ENCODE measurements around the gene DEAF1.

The DEAF1 gene

DNA sequence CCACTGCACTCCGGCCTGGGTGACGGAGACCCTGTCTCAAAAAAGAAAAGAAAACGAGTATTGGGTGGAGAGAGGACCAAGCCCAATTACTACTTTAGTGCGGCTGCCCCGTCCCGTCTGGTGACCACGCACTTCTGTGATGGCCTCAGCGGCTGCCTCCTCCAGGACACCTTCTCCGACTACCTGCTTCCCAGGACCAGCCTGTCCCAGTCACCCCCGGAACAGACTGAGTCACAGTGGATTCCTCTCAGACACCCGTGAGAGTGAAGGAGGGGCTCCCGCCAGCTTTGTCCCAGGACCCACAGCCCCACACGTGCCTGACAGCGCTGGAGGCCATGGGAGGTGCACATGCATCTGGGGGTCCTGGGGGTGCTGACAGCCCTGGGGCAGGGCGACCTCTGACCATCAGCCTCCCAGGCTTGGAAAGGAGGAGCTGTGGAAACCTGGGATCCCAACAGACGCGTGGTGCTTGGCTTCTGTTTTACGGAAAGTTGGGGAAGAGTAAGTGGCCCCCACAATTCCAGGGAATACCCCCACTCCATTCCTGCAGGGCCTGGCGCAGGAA, 53.1 kb downstream of the DEAF1 start:
- DNase-seq, result no peak

DNA sequence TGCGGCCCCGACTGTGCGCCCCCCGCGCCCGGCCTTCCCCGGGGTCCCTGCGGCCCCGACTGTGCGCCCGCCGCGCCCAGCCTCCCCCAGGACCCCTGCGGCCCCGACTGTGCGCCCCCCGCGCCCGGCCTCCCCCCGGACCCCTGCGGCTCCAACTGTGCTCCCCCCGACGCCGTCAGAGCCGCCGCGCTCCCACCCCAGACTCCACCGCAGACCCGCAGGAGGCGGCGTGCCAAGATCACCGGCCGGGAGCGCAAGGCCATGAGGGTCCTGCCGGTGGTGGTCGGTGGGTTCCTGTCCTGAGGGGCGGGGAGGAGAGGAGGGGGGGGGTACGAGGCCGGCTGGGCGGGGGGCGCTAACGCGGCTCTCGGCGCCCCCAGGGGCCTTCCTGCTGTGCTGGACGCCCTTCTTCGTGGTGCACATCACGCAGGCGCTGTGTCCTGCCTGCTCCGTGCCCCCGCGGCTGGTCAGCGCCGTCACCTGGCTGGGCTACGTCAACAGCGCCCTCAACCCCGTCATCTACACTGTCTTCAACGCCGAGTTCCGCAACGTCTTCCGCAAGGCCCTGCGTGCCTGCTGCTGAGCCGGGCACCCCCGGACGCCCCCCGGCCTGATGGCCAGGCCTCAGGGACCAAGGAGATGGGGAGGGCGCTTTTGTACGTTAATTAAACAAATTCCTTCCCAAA, 54.9 kb downstream of the DEAF1 start:
- peak; percentile 45 to 61 (median 60) for DNase-seq

- peak in 1 of 3 donors; percentile 28 for DNase-seq
Measured at GRCh38 chr11:639332-639955, 55.6 kb downstream of the DEAF1 start.

- DNase-seq, result no peak
Measured at GRCh38 chr11:638631-639331, 56.2 kb downstream of the DEAF1 start.

GRCh38 chr11:637593-638521, 57.2 kb downstream of the DEAF1 start:
- DNase-seq, result no peak

- no peak for DNase-seq
Measured at GRCh38 chr11:637333-637592, 57.8 kb downstream of the DEAF1 start.

- DNase-seq, result peak; percentile 78 to 94 (median 80)
Measured at GRCh38 chr11:636511-637332, 58.3 kb downstream of the DEAF1 start, which contains the start of gene DRD4. Gene DRD4 (plus strand): TSS chr11:637269. CDS start chr11:637305, 36 bp downstream.

- no peak for DNase-seq
Measured at GRCh38 chr11:635945-636510, 59.0 kb downstream of the DEAF1 start.

- DNase-seq, result no peak
Measured at GRCh38 chr11:630871-631270, 64.2 kb downstream of the DEAF1 start.

DNA sequence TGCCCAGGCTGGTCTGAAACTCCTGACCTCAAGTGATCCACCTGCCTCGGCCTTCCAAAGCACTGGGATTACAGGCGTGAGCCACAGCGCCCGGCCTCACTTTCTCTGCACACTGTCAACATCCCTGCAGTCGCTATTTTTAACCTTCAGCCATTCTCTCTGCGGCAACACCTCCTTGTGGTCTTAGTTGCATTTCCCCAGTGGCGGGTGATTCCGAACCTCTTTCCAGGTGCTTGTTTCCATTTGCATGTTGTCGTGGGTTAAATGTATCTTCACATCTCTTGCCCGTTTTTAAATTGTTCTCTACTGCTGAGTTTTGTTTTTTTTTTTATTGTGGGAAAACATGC, 65.8 kb downstream of the DEAF1 start:
- no peak for DNase-seq

DNA sequence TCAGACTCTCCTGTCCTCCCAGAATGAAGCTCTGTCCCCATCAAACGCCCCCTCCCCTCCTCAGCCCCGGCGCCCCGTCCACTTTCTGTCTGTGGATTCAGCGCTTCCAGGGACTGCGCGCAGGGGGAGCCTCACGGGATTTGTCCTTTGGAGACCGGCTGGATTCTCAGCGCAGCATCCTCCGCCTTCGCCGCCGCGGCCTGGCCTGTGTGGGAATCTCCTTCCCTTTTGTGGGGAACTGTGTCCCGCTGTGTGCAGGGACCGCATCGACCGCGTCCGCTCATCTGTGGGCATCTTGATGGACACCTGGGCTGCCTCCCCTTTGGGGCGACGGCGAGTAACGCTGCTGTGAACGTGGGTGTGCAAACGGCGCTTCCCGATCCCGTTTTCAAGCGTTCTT, 67.0 kb downstream of the DEAF1 start:
- DNase-seq, result no peak

GRCh38 chr11:627308-627576, 67.8 kb downstream of the DEAF1 start:
- DNase-seq, result no peak

- DNase-seq, result no peak
Measured at GRCh38 chr11:626475-627307, 68.3 kb downstream of the DEAF1 start, which contains the start of gene SCT. Gene SCT (minus strand): TSS chr11:627181. CDS start chr11:627143, 38 bp downstream.

DNA sequence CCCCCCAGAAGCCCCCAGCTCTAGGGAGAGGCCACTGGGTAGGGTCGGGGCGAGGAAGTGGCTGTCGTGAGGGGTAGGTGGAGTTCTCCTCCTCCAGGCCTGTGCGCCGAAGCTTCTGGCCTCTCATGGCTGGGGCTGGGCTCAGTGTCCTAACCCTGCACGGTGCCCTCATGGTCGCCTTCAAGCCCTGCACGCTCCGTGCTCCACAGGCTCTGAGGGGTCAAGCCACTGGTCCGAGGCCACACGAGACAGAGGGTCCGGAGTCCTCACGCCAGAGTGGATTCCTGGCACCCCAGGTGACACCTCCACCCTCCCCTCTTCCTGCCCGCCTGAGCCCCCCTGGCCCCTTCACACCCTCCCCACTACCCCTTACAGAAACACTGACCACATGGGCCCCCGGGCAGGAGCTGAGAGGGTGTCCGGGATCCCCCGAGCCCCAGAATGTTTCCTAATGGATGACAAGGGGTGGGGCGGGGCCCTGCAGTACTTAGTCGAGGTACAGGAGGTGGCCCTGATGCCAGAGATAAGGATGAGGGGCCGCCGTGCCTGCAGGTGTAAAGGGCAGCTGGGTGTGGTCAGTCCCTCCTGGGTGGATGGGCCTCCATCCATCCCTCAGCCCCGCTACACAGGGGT, 69.3 kb downstream of the DEAF1 start:
- DNase-seq, result no peak

DNA sequence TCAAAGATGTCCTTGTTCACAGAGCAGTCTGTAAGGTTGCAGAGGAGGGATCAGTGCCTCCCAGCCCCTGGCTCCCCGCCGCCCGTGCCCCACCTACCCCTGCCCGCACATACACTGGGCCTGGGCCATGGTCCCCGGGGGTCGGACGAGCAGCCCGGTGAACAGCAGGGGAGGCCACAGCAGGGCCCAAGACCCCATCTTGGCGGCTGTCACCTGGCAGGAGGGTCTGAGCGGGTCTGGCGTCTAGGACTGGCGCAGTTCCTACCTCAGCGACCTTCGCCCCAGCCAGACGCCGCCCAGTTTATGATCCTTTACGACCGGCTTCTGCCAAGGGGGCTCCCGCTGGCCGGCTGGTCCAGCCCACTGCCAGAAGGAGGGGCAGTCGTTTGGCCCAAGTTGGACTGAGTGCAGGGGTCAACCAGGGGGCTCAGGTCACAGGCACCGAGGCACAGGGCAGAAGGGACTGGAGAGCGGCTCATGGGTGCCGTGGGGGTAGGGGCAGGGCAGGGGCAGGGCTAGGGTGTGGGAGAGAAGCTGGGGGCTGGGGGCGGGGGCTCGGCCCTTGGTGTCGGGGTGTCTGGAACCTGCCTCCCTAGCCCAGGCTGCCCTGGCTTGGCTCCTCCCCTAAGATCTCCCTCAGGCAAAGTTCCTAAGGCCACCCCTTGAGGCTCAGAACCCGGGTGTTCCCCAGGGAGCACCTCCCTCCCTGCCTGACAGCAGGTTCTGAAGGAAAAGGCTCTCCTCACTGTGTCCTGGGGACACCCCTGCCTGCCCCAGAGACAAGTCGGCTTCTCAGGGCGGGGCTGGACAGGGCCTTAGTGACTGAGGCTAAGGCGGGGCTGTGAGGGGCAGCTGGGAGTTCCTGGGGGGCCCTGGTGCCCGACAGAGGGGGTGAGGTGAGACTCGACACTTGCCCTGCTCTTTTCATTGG, 70.1 kb downstream of the DEAF1 start, which contains the start of gene CDHR5:
TSS of gene CDHR5 (minus strand) at position 251 of the 931 bp plus-strand sequence. CDS start at position 198, 53 bp downstream.
- DNase-seq, result no peak

DNA sequence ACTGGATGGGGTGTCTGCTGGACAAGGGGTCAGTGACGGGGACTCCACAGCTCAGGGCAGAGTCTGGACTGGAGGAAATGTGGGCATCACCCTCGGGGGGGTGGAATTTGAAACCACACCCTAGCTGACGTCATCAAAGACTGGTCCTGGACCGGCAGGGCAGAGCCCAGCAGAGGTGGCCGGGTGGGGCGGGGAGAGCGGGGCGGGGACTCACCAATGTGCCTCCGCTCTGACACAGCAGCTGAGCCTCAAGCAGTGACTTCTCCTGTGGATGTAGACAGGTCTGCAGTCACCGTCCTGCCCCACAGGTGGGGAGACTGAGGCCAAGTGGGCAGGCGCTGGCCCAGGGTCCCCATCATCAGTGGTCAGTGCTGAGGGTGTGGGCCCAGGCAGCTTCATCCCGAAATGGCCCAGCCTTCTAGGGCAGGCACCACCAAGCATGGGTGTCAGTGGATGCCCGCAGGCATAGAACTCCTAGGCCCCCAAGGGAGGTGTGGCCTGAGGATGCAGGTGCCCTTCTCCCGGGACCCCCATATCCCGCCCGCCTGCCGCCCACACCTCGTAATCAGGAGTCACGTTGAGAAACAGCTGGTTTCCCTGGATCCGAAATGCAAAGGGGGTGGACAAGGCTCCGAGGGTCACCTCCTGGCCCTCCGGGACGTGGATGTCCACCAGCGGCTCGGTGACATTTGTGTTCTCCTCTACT, 70.9 kb downstream of the DEAF1 start:
- no peak for DNase-seq

- DNase-seq, result no peak
Measured at GRCh38 chr11:623349-623869, 71.6 kb downstream of the DEAF1 start.

GRCh38 chr11:621838-622237, 73.2 kb downstream of the DEAF1 start:
- no peak for DNase-seq

All from suppressor macrophage treated with lipopolysaccharide for 1 hour (primary cell).